K562 (cell line): ENCODE results near the gene SCEL.
"Not testable (repeated sequence)": the region's sequence is repeated elsewhere in the genome, so short reads cannot be mapped to it uniquely, and the experiment has no call there.

Source experiments
- POLR2AphosphoS2 ChIP-seq: IDR thresholded peaks from 2 replicates; pipeline ENCODE4 v1.6.1; 2012; ENCODE audit warnings: low read length, improper control_type of control experiment
- TF ChIP-seq, protein P1 (sequence below): sonication (generic); formaldehyde crosslinking; IDR thresholded peaks from 2 replicates; pipeline ENCODE4 v1.8.1; 2023; ENCODE audit warnings: mild to moderate bottlenecking, missing genetic modification reagents
- TF ChIP-seq, protein P2 (sequence below), 2 experiments: fragments of 450-650 bp in 1 of 2; IDR thresholded peaks; 2 replicates each; pipeline ENCODE4 v1.6.1; 2011 to 2017; ENCODE audit warnings: low read depth in 2 of 2, antibody characterized with exemption in 1 of 2, borderline replicate concordance in 1 of 2, low read length in 1 of 2, mild to moderate bottlenecking in 1 of 2, mixed read lengths in 1 of 2; ENCODE audit not compliant: control insufficient read depth in 1 of 2

DNA sequence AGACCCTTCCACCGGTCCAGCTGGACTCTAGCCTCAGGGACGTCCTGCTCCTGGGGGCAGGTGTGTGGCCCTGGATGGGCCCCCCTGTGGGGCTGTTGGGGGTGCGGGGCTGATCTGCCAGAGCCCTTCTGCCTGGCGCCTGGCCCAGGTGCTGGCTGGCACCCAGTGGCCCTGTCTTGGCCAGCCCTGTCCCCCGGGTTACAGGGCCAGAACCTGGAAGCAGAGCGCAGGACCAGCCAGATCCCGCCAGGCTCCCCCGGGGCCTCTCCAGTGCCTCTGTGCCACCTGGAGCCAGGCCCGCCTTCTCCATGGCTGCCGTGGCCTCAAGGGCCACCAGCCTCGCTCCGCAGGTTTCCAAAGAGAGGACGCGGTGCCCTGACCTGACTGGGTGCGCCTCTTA, 127.3 kb downstream of the SCEL start:
- TF ChIP-seq, protein P1, sequence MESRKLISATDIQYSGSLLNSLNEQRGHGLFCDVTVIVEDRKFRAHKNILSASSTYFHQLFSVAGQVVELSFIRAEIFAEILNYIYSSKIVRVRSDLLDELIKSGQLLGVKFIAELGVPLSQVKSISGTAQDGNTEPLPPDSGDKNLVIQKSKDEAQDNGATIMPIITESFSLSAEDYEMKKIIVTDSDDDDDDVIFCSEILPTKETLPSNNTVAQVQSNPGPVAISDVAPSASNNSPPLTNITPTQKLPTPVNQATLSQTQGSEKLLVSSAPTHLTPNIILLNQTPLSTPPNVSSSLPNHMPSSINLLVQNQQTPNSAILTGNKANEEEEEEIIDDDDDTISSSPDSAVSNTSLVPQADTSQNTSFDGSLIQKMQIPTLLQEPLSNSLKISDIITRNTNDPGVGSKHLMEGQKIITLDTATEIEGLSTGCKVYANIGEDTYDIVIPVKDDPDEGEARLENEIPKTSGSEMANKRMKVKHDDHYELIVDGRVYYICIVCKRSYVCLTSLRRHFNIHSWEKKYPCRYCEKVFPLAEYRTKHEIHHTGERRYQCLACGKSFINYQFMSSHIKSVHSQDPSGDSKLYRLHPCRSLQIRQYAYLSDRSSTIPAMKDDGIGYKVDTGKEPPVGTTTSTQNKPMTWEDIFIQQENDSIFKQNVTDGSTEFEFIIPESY (CRISPR knock-in tag): not testable (repeated sequence)
- TF ChIP-seq, protein P2, sequence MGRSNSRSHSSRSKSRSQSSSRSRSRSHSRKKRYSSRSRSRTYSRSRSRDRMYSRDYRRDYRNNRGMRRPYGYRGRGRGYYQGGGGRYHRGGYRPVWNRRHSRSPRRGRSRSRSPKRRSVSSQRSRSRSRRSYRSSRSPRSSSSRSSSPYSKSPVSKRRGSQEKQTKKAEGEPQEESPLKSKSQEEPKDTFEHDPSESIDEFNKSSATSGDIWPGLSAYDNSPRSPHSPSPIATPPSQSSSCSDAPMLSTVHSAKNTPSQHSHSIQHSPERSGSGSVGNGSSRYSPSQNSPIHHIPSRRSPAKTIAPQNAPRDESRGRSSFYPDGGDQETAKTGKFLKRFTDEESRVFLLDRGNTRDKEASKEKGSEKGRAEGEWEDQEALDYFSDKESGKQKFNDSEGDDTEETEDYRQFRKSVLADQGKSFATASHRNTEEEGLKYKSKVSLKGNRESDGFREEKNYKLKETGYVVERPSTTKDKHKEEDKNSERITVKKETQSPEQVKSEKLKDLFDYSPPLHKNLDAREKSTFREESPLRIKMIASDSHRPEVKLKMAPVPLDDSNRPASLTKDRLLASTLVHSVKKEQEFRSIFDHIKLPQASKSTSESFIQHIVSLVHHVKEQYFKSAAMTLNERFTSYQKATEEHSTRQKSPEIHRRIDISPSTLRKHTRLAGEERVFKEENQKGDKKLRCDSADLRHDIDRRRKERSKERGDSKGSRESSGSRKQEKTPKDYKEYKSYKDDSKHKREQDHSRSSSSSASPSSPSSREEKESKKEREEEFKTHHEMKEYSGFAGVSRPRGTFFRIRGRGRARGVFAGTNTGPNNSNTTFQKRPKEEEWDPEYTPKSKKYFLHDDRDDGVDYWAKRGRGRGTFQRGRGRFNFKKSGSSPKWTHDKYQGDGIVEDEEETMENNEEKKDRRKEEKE (IDR thresholded peaks at IDR 0.05; ENCODE audit: borderline replicate concordance in 1 of 2, control insufficient read depth in 1 of 2, low read depth in 2 of 2, low read length in 1 of 2): not testable (repeated sequence)
- TF ChIP-seq POLR2AphosphoS2: not testable (repeated sequence)
